NCI-H2029 treated with DMSO at 0.1 percent for 48 hours (cell line): Measurements from ENCODE around the gene TNFAIP8.

Experiments
- DNase-seq: peaks from one replicate; lab custom pipeline; 2025; lab: John Stamatoyannopoulos, UW

TNFAIP8 gene

DNA sequence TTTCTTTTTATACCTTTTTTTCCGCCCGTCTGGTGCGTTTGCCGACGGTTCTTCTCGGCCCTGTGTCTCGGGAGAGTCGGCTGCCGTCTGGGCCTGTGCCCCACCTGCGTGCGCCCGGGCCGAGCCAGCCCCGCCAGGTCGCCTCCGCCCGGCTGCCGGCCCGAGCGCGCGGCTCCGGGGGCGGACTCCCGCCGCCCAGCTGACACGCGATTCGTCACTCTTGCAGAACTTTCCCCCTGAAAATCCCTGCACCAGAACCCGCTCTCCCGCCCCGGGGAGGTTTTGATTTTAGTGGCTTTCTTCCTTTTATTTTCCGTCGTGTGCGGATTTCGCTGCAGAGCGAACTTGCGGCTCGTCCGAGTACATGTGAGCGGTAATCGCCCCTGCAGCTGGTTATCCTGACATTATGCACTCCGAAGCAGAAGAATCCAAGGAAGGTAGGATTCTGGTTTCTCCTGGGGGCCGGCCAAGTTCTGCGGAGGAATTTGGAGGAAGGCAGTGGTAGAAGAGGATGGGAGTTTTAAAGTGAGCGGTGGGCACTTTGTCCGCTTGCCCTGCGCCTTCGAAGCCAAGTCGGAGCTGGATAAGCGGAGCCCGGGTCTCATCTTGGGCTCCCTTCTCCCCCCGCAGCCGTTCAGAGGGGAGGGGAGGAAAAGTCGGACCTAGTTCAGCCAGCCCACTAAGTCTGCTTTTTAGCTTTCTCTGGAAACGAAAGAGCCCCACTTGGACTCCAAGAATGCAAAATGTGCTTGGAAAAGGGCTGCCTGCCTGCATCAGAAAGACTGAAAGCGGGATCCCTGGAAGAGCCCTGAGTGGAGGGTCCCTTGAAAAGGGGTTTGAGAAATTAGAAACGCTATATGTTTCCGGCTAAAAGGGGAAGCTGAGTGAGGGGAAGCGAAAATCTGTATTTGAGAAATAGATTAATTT, at the start of gene TNFAIP8:
TNFAIP8 (plus strand) TSS at position 335 of the 927 bp plus-strand sequence; CDS start at position 407, 72 bp downstream.
- DNase-seq, result no peak

DNA sequence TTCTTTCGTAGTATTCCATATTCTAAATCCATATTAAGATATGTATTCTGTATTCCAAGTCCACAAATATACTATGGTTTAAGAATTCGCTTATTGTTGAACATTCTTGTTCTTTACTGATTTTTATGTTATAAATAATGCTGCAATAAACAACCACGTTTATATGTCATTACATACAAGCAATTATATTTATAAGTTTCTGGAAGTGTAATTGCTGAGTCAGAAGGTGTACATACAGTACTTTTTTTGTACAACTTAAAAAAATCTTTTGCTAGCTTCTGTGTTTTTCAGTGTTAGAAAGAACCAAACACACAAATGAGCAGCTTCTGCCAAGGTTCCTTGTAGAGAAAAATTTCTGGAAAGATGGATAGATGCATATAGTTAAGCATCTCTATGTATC, 48.6 kb upstream of the TNFAIP8 start:
- no peak for DNase-seq

DNA sequence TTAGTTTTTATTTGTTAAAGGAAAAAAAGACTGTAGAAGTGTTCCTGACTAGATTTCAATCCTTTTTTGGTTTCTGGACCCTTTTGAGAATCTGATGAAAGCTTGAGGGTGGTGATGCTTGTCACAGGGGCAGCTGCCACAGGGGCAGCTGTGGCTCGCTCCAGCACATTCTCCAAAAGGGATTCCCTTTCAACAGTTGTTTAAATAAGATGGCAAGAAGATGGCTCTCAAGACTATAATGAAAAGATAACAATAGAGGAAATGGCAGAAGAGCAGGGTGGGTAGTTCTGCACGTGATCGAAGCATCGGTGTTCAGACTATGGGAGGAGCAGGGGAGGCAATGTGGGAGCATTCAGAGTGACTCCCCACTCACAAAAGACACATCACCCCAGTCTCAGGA, 46.5 kb upstream of the TNFAIP8 start:
- DNase-seq, result no peak

DNA sequence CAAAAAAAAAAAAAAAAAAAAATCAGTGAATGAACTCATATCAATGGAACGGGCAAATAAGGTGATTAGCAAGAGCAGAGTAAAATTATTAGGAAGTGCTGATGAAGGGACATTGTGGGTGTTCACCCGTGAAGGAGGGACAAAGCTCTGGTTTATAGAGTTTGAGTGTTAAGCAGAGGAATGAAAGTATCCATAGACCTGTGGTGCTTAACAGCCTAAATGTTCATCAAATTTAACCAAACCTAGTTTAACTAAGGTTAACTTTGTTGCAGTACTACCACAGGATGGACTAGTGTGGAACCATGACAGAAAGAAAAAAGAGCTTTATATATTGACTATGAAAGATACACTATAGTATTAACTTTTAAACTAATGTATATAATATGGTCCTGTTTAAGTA, 44.1 kb upstream of the TNFAIP8 start:
- DNase-seq, result no peak

DNA sequence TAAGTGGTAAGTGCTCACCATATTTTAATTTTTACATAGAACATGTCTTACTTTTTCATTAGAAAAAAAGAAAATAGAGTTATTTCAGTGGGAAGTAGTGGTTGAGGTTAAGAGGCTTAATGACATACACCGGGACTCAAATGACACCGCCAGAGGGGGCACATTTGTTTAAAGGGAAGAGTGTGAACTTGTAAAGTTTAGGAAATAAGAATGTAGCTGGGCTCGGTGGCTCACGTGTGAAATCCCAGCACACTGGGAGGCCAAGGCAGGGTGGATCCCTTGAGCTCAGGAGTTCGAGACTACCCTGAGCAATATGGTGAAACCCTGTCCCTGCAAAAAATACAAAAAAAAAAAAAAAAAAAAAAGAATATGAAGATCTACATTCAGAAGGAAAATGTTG, 43.4 kb upstream of the TNFAIP8 start:
- DNase-seq, result no peak

DNA sequence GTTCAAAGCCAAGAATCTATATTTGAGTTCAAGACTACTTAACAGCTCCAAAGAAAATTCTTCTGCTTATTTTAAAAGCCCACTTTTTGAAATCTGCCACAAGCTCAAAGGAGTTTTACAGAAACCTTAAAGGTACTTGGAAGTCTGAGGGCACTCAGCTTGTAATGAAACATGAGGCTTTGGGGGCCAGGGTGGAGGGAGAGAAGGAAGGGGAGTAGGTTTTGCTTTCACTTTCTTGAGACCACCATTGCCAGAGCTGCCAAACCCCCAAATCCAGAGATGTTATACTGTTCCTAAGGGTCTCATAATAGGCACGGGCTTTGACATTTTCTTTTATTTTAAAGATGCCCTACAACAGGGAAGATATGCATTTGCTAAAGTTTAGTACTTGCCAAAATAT, 42.6 kb upstream of the TNFAIP8 start:
- DNase-seq, result no peak

DNA sequence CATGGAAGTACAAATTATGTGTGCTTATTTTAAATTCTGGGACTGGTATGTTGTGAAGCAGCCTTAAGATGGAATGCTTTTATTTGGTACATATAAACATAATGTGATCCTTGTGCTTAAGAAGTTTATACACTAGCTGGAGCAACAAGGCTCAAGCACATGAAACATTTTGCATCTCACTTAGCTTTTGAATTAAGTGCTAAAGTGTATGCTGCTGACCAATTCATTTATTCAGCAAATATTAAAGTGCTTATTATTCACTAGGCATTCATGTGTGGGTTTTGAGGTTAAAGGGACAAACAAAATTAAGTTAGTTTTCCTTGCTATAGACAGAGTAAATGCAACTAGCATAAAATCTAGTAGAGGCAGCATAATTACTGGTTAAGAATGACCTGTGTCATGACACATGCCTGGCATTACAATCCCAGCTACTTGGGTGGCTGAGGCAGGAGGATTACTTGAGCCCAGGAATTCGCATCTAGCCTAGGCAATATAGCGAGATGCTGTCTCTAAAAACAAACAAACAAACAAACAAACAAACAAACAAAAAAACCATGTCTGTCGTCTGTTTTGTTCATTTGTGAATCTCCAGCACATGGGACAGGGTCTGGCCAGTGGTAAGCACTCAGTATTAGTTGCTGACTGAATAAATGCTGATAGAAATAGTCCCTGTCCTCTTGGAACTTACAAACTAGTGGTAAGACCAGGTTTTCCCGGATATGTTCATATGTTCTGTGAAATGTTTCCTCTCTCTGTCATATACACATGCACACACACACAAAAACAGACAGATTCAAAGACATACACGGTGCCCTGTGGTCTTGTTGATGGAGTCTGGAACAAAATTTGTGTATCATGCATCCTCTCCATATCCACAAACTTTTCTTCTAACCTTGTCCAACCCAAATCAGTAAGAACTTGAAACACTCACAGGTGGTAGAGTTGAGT, 41.9 kb upstream of the TNFAIP8 start:
- DNase-seq, result no peak

DNA sequence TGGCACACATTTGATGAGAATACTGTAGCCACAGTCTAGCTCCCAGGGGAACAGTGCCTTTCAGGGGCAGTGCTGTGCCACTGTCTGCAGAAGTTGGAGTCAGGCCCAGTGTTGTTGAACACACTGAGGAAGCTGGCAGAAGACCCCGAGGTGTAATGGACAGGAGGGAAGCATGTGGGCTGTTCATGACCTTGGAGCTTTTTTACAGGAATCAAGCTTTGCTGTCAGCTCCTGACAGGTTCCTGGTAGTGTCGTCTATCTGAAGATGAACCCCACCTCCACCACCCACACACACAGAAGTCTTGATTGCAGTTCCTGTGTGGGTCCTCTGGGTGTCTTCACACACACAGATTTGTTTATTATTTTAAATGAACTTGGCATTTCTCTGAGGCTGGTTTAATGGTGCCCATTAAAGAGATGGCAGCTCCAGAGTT, 40.3 kb upstream of the TNFAIP8 start:
- DNase-seq, result no peak

DNA sequence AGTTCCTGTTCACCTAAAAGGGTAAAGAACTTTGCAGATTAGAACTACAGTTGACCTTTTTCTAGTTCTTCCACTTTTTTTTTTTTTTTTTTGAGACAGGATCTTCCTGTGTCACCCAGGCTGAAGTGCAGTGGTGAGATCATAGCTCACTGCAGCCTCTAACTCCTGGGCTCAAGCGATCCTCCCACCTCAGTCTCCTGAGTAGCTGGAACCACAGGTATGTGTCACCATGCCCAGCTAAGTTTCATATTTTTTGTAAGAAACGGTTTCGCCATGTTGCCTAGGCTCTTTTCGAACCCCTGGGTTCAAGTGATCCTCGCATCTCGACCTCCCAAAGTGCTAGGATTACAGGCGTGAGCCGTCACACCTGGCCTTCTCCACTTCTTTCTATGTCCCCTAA, 39.7 kb upstream of the TNFAIP8 start:
- no peak for DNase-seq

DNA sequence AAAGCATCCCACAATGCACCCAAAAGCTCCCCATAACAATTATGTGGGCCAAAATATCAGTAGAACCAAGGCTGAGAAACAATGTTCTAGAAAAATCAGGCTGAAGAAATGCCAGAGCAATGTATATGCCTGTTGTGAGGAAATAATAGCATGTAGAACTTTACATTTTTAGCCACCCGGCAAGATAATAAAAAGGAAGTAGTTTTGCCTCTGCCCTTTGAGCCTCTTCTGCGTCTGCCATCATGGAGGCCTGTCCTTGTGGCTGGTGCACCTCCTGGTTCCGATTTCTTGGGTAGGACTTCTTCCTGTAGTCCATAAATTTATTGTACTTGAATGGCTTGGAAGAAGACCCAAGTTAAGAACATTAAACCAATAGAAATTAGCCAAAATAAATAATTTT, 38.9 kb upstream of the TNFAIP8 start:
- no peak for DNase-seq

DNA sequence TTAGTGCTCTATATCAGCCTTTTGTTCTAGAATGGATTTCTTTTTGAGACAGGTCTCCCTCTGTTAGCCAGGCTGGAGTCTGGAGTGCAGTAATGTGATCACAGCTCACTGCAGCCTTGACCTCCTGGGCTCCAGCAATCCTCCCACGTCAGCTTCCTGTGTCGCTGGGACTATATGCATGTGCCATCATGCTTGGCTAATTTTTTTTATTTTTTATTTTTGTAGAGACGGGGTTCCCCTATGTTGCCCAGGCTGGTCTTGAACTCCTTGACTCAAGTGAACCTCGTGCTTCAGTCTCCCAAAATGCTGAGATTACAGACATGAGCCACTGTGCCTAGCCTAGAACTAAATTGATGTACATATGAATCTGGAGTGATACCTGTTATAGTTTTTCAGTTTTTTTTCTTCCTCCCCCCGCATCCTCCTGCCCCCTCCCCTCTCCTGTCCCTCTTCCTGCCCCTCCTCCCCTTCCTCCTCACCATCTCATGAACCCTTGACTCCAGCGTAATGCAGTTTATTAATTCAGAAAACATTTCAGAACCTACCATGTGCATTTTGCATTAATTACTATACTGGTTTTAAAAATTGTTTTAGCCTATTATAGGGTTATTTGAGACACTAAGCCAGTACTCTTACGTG, 37.4 kb upstream of the TNFAIP8 start:
- DNase-seq, result no peak

DNA sequence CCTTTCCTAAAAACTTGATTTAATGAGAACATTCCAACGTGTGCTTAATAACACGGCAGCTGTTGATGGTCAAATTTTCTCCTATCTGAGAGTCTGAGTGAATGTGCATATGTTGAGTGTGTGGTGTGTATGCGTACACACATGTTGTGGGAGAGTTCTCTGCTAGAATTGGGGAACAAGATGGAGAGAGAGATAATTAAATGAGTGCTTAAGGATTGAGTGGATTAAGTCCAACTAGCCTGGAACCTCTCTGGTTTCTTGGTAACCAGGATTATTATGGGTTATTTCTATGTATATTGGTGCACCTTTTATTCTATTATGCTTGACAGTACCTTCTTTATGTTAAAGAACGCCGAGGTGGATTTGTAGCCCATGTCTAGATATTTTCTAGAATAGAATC, 36.4 kb upstream of the TNFAIP8 start:
- no peak for DNase-seq

DNA sequence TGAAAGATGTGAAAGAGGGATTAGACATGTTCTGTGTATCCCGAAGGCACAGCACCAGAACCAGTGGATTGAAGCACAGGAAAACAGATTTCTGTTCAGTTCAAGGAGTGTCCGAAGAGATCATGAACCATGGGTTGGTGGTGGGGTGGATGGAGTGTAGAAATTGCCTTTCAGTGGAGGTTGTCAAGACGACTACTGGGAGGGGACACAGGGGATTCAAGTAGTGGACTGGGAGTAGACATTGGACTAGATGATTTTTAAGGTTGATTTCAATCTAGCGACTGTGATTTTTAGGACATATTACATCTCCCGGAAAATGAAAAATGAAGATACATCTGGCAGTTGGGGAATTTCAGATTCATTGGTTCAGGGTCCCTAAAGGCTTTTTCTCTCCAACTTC, 35.9 kb upstream of the TNFAIP8 start:
- DNase-seq, result no peak

DNA sequence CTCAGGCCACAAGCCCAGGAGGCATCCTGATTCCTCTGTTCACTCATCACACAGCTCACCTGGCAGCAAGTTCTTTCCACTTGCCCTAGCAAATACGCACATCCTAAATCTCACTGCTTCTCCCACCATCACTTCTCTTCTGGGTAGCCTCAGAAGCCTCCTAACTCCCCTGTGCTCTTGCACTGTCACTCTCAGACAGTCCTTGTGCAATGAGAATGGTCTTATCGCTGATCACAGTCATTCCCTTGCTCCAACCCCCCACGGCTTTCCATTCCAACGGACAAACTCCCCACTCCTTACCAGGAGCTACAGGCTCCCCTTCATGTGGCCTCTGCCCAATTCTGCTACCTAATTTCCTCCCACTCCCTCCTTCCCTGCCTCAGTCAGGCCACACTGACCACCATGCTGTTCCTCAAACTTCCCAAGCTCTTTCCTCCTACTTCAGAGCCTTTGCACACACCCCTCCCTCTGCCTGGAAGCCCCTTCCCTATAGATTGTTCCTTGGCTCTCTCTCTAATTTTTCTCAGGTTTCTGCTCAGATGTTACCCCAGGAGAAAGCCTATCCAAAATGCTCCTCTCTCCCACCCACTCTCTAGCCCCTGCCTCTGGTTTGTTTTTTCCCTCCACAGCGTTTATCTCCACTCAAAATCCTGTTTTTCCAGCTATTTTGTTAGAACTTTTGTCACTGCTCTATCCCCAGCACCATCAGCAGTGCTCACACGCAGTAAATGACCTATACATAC, 34.1 kb upstream of the TNFAIP8 start:
- DNase-seq, result no peak

DNA sequence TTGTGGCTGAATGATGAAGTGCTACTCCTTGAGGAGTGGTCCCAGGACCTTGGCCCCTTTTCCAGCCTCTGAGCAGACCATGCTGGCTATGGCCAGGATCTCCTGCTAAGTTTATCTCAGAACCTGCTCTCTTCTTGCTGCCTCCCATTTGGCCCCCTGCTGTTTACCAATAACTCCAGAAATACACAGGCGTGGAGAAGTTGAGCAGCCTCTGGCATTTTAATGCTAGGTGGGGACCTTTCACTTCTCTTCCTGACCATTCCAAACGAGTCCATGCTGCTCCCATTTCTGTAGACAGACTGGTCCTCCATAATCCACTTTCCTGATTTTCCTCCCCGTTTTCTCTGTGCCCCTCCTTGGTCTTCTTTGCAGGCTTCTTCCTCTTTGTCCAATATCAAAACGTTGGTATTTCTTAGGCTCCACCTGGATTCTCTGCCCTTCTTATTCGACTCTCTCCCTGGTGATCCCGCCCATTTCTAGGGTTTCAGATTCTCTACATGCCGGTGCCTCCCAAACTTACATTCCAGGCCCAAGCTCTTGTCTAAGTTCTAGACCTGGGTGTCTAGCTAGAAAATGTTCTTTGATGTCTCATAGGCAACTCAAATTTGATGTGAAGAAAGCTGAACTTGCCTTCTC, 33.4 kb upstream of the TNFAIP8 start:
- no peak for DNase-seq

DNA sequence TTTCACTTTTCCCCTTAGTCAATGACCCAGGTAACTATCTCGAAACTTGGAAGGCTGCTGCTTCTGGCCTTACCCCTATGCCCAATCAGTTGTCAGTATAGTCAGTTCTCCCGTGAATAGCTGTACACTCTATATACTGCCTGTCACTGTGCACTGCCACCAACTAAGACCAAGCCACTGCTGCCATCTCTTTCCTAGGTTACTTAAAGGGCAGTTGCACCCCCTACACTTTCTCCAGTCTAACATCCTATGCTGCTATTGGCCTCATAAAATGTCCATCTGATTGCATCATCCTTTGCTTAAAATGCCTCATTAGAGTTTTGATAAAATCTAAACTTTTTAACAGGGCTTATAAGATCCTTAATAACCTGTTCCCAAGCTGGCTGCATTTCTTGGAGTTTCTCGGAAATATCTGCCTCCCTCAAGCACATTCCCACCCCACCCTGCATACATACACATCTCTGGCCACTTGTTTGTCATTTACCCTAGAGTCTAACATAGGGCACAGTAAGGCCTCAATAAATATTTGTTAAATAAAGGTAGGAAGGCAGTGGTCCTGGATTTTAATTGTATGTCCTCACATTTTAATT, 32.8 kb upstream of the TNFAIP8 start:
- no peak for DNase-seq

DNA sequence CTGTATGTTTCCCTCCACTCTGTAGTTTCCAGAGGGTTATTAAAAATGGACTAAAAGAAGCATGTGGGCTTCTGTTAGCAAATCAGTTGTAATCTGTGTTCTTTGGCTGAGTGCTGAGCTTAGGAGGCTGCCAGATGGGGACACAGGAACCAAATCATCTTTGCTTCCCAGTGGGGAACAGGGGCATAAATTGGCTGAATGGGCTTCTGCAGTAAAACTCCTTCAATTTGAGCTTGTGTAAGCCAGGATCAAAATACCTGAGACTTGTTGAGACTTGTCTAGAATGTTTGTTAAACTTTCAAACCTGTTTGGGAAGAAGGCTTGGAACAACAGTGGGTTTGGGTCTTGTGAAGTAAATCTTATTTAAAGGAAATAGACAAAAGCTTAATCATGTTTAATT, 32.2 kb upstream of the TNFAIP8 start:
- DNase-seq, result no peak

DNA sequence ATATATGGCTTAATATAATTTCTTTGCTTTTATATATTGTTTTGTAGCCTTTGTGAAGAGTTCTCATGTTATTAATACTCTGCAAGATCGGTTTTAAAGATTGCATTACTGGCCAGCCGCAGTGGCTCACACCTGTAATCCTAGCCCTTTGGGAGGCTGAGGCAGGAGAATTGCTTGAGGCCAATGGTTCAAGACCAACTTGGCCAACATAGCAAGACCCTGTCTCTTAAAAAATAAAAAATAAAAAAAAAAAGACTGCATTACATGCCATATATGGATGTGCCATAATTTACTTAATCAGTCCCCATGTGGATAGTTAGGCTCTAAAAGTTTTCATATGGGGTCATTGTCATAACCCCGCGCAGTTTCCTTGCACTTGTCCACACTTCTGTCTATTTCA, 31.0 kb upstream of the TNFAIP8 start:
- no peak for DNase-seq

DNA sequence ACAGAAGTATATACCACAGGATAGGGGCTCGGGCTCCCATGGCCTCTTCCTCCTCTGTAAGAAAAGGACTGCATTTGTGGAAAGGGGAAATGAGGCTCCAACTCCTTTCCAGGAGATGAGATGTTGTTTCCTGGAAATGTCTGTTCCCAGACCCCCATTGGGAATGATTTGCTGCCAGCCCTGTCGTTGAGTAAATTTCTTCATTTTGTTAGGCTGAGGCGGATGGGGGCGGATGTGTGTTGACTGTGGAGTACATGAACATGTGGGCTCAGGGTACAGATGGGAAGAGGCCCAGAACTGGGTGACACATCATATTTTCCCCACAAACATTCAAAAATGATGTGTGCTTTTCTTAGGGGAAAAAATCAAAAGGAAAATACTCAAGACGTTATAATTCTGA, 28.8 kb upstream of the TNFAIP8 start:
- DNase-seq, result no peak

DNA sequence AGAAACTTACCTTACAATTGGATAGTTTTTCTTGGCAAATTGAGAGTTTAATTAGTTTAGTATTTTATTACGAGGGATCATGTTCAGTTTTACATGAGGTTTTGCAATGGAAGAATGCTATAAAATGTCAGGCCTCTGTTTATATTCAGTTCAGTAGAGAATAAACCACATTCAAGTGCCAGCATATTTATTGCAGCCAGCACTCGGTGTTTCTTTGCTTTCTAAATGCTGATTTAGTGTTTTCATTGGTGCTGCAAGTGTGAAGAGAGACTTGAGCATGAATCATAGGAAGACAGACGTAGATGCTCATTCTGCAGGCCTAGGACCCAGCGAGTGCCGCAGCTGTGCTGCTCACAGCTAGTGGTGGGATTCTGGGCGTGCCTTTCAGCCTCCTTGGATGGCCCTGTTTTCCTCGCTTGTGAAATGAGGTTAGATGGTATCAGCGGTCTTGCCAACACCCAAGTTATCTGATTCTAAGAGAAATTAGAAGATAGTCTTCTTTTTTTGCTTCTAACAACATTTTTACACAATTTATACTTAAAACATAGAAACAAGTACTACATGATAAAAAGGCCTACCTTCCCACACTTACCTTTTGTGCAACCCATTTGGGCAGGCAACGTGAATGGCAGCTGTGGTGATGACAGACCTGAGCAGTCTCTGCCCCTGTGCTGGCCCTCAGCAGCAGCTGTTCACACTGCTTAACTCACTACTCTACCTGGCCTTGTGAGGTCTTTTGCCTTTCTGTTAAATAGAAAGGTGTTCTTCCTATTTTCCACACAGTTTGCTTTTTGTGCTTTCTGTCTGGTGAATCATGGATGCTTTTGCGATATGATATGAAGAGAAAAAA, 26.8 kb upstream of the TNFAIP8 start:
- no peak for DNase-seq
